Smooth muscle cell (in vitro differentiated cells): ENCODE measurements around the gene ZNF579. TPM values are rescaled to one million over a fixed set of nuclear protein-coding genes. Genes with fewer than 3 reads are reported as not detected.

ENCODE experiments used
- DNase-seq: peaks from one replicate; lab custom pipeline; 2025; ENCODE audit not compliant: unreplicated experiment; lab: John Stamatoyannopoulos, UW
- H2AFZ ChIP-seq: fragments of 200-600 bp; sonication (generic); 2 replicates; pipeline ENCODE4 v1.6.0; 2016; ENCODE audit warnings: antibody characterized with exemption, low read depth, mild to moderate bottlenecking
- H3F3A ChIP-seq: fragments of 200-600 bp; sonication (generic); 2 replicates; pipeline ENCODE4 v1.6.0; 2017; ENCODE audit warnings: antibody characterized with exemption, low read depth
- H3K27ac ChIP-seq: fragments of 200-600 bp; sonication (generic); 2 replicates; pipeline ENCODE4 v1.5.1; 2016; ENCODE audit warnings: low read depth, mild to moderate bottlenecking
- H3K27me3 ChIP-seq: fragments of 200-600 bp; sonication (generic); 2 replicates; pipeline ENCODE4 v1.6.1; 2016; ENCODE audit warnings: low read depth, mild to moderate bottlenecking
- H3K36me3 ChIP-seq: fragments of 200-600 bp; sonication (generic); 2 replicates; pipeline ENCODE4 v1.5.1; 2016; ENCODE audit warnings: low read depth
- H3K4me1 ChIP-seq: fragments of 200-600 bp; sonication (generic); 2 replicates; pipeline ENCODE4 v1.5.1; 2016; ENCODE audit warnings: low read depth
- H3K4me2 ChIP-seq: fragments of 200-600 bp; sonication (generic); 2 replicates; pipeline ENCODE4 v1.6.0; 2016; ENCODE audit warnings: mild to moderate bottlenecking
- H3K4me3 ChIP-seq: fragments of 200-600 bp; sonication (generic); 2 replicates; pipeline ENCODE4 v1.5.1; 2016; ENCODE audit warnings: mild to moderate bottlenecking
- H3K79me2 ChIP-seq: fragments of 200-600 bp; sonication (generic); 2 replicates; pipeline ENCODE4 v1.6.0; 2016; ENCODE audit warnings: low read depth, mild to moderate bottlenecking
- H3K9ac ChIP-seq: fragments of 200-600 bp; sonication (generic); 2 replicates; pipeline ENCODE4 v1.6.0; 2016; ENCODE audit warnings: low read depth
- H3K9me3 ChIP-seq: fragments of 200-600 bp; sonication (generic); replicated peaks from 2 replicates; pipeline ENCODE4 v1.5.1; 2016; ENCODE audit warnings: low read depth
- H4K20me1 ChIP-seq: fragments of 200-600 bp; sonication (generic); 2 replicates; pipeline ENCODE4 v1.6.0; 2016; ENCODE audit warnings: low read depth
- WGBS: methylation state at CpG from one replicate; pipeline ENCODE4 v1.1.7; 2016; ENCODE audit warnings: low lambda C conversion rate; 5-methylcytosine and 5-hydroxymethylcytosine counted together
- polyA plus RNA-seq: library from polyadenylated mRNA; unstranded; fragments of >200 nt; fragmentation: Nextera tagmentation; extraction: Ambion mirVana; gene quantifications from 2 replicates; pipeline ENCODE4 v1.2.1, GENCODE V29; 2016
- total RNA-seq: library from RNA; depleted of rRNA; stranded (reverse); fragments of >200 nt; gene quantifications from 2 replicates; pipeline ENCODE4 v1.2.3, GENCODE V29; 2014
- TF ChIP-seq, protein P1 (sequence below): fragments of 200-600 bp; sonication (generic); IDR thresholded peaks from 2 replicates; pipeline ENCODE4 v1.5.1; 2017; ENCODE audit warnings: borderline replicate concordance, mild to moderate bottlenecking, antibody characterized with exemption; ENCODE audit not compliant: insufficient read depth, poor library complexity, severe bottlenecking

ZNF579 gene
- total and polyA plus RNA-seq, 2 experiments from 2014 or later, result 4.2 to 15.1 TPM

DNA sequence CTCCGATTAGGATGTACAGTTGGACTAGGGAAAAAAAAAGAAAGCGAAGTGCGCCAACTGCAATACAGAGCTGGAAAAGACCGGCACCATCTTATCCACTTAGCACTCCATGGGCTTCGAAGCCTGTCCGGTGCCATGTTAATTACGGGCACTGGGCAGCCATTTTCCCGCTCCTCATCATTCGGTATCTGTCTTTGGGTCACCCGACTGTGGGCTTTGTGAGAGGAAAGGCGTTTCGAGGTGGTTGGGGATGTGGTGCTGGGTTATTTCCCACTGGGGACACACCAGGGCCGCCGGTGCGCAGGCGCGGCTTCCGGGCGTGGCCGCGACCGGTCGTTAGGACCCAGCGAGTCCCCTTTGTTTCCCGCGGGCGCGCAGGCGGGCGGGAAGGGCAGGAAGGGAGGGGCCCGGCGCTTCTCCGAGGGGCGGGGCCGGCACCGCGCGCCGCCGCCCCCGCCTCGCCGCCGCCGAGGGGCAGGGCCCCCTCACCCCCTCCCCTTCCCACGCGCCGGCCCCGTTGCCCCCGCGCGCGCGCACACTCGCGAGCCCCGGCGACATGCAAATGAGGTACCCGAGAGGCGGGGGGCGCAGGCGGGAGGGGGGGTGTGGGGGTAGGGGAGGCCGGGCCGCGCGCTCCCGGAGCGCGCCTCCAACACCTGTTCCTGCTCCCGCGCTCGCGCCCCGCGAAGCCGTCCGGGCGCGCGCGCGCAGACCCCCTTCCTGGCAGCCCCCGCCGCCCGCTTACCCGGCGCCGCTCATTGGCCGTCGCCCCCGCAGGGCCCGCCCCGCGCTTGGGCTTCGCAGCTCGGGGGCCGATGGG is 19.4 kb upstream of the ZNF579 start, which contains the start of gene ZNF524:
Gene ZNF524 (plus strand): TSS at position 447 of the 820 bp plus-strand sequence. CDS start 1,825 bp downstream, outside the sequence.
- Histone ChIP-seq H3K79me2 (no peaks in the 10 kb centered on the region), H3K4me3 (peak within 1 kb of the TSS; percentile 94), H3K36me3 (no peaks in the 10 kb centered on the region), H3K4me1 (peaks cover 8% of the 10 kb centered on the region), H4K20me1 (no peaks in the 10 kb centered on the region), H3K4me2 (peak within 1 kb of the TSS; percentile 78), H3K9ac (peak within 1 kb of the TSS; percentile 96), H3K27me3 (no peaks in the 10 kb centered on the region), H3F3A (peaks cover 16% of the 10 kb centered on the region), H2AFZ (peak within 1 kb of the TSS; percentile 67), H3K27ac (peak within 1 kb of the TSS; percentile 96), H3K9me3 (no peaks in the 10 kb centered on the region)
- TF ChIP-seq, protein P1, sequence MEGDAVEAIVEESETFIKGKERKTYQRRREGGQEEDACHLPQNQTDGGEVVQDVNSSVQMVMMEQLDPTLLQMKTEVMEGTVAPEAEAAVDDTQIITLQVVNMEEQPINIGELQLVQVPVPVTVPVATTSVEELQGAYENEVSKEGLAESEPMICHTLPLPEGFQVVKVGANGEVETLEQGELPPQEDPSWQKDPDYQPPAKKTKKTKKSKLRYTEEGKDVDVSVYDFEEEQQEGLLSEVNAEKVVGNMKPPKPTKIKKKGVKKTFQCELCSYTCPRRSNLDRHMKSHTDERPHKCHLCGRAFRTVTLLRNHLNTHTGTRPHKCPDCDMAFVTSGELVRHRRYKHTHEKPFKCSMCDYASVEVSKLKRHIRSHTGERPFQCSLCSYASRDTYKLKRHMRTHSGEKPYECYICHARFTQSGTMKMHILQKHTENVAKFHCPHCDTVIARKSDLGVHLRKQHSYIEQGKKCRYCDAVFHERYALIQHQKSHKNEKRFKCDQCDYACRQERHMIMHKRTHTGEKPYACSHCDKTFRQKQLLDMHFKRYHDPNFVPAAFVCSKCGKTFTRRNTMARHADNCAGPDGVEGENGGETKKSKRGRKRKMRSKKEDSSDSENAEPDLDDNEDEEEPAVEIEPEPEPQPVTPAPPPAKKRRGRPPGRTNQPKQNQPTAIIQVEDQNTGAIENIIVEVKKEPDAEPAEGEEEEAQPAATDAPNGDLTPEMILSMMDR, result no peak
- WGBS, result under 1% methylated on average over 29 of the region's 97 CpGs
- DNase-seq, result peak; percentile 92

DNA sequence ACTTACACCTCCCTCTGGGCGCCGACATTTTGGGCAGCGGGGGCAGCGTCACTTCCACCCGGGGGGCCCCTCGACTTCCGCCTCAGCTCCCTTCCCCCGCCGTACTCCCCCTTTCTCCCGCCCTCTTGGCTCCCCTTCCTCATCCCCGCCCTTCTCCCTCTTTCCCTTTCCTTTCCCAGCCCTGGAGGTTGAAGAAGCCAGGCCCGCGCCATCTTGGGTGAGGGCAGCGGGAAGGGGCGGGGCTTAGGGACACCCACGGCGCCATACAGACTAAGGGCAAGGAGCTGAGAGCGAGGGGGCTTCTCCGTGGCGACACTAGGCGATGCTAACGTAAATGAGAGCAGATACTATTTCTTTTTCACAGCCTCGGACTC is 18.8 kb upstream of the ZNF579 start, which contains the start of gene FIZ1:
Gene FIZ1 (minus strand): TSS at position 50 of the 374 bp plus-strand sequence. CDS start 1,652 bp downstream, outside the sequence.
- Histone ChIP-seq H3K9me3 (no peaks in the 10 kb centered on the region), H3K4me3 (peak within 1 kb of the TSS; percentile 94), H3K4me1 (peaks cover 8% of the 10 kb centered on the region), H3K27ac (peak within 1 kb of the TSS; percentile 96), H3K9ac (peak within 1 kb of the TSS; percentile 96), H3K36me3 (no peaks in the 10 kb centered on the region), H4K20me1 (no peaks in the 10 kb centered on the region), H3K27me3 (no peaks in the 10 kb centered on the region), H3K4me2 (peak within 1 kb of the TSS; percentile 78), H3F3A (peaks cover 12% of the 10 kb centered on the region), H3K79me2 (no peaks in the 10 kb centered on the region), H2AFZ (peak within 1 kb of the TSS; percentile 67)
- WGBS, result under 1% methylated on average over 13 of the region's 23 CpGs
- DNase-seq, result peak; percentile 94
- TF ChIP-seq, protein P1, result no peak

DNA sequence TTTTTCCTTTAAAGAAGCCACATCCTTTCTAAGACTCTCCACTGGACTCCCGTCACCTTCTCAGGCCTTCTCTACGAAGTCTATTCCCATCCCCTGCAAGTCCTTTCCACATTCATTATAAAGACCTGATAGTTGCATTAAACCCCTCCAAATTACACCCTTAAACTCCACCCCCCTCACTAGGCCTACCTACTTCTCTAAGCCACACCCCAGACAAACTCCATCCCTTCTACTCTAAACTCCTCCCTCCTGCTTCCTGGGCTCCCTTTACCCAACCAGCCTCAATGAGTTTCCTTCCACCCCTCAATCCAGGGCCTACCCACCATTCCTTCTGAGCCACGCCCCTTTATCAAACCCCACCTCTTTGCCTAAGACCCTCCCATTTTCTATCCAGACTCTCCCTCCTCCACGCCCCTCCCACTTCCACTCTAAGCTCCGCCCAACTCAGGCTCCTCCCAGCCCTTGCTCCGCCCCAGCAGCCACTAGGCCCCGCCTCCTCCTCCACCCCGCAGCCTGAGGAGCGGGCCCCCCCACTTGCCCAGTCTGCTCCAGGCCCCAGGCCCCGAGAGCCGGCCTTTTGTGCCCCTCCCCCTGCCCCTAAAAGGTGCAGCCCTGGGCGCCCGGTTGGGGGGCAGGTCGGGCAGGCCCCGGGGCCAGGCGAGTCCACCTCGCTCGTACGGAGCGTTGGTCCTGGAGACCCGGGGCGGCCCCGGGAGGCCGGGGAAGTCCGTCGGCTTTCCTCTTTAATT is 18.2 kb upstream of the ZNF579 start:
- Histone ChIP-seq H3K4me3 (peak overlapping the region; percentile 94), H3K4me1 (peaks cover 6% of the 10 kb centered on the region), H3F3A (peaks cover 9% of the 10 kb centered on the region), H2AFZ (peak overlapping the region; percentile 67), H3K9me3 (no peaks in the 10 kb centered on the region), H4K20me1 (no peaks in the 10 kb centered on the region), H3K4me2 (peak overlapping the region; percentile 78), H3K36me3 (no peaks in the 10 kb centered on the region), H3K27me3 (no peaks in the 10 kb centered on the region), H3K27ac (peak overlapping the region; percentile 96), H3K79me2 (no peaks in the 10 kb centered on the region), H3K9ac (peak overlapping the region; percentile 96)
- WGBS, result 11% methylated on average over 22 of the region's 26 CpGs
- peak; percentile 91 for DNase-seq
- TF ChIP-seq, protein P1, result no peak
